ENCODE results near the gene PM20D1. TPM values are rescaled to one million over a fixed set of nuclear protein-coding genes. Genes with fewer than 3 reads are reported as not detected.

The PM20D1 gene
- total and polyA plus RNA-seq, 2 donors (not counting 1 experiment from before 2014, with no cell fraction given) = 2.0 to 3.3 TPM

DNA sequence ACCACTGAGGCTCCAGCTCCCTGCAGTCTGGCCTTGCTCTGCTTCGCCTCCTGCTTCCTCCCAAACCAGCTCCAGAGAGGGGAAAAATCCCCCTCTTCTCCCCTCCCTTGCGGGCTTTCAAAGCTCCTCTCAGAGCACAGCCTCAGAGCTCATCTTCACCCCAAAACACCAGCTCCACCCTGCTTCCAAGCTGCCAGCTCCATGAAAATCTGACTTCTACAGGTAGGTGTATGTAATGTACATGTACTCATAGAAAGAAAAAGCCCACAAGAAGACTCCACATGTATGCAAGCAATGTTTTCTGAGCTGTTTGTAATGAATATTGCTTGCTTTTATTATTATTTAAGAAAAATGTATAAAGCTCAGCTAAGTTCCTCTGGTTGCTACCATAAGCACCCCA is 45.3 kb downstream of the PM20D1 start:
- TF ChIP-seq, protein P1, sequence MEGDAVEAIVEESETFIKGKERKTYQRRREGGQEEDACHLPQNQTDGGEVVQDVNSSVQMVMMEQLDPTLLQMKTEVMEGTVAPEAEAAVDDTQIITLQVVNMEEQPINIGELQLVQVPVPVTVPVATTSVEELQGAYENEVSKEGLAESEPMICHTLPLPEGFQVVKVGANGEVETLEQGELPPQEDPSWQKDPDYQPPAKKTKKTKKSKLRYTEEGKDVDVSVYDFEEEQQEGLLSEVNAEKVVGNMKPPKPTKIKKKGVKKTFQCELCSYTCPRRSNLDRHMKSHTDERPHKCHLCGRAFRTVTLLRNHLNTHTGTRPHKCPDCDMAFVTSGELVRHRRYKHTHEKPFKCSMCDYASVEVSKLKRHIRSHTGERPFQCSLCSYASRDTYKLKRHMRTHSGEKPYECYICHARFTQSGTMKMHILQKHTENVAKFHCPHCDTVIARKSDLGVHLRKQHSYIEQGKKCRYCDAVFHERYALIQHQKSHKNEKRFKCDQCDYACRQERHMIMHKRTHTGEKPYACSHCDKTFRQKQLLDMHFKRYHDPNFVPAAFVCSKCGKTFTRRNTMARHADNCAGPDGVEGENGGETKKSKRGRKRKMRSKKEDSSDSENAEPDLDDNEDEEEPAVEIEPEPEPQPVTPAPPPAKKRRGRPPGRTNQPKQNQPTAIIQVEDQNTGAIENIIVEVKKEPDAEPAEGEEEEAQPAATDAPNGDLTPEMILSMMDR (IDR thresholded peaks at IDR 0.05) = no peak
- no peak for TF ChIP-seq EZH2 (IDR thresholded peaks at IDR 0.05; ENCODE audit: borderline replicate concordance, insufficient read depth, low read depth, low read length, poor library complexity, severe bottlenecking)
- CTCF ChIA-PET = interaction anchor here (1.1 to 3.0 kb wide), 6 partner anchors 12 to 173 kb away, joined by 3 to 22 read pairs (median 6); partner anchors contain the start of gene PM20D1
- no peaks in the 10 kb centered on the region for H3K27me3 ChIP-seq (replicated peaks in 1 of 4; ENCODE audit: control extremely low read depth in 1 of 4, control insufficient read depth in 3 of 4, insufficient read depth in 4 of 4, low read length in 3 of 4)
- H3K9me3 ChIP-seq (ENCODE audit: control extremely low read depth in 1 of 3, control insufficient read depth in 2 of 3, insufficient read depth in 1 of 3, low read length in 2 of 3) = no peaks in the 10 kb centered on the region
- DNase-seq (no peak), ATAC-seq (ENCODE audit: low read depth) (no peak)
- no peaks in the 10 kb centered on the region for H3K27me3 Mint-ChIP-seq
- no peak overlapping the region for H3K4me2 ChIP-seq (replicated peaks; ENCODE audit: low read depth, low read length, poor library complexity, severe bottlenecking)
- H3K27ac Mint-ChIP-seq = no peak overlapping the region
- no peak overlapping the region for H3K4me3 Mint-ChIP-seq
- peaks cover 8% of the 10 kb centered on the region for H4K20me1 ChIP-seq (ENCODE audit: control insufficient read depth, insufficient read depth, low read length, poor library complexity, severe bottlenecking)
- H3K9me3 Mint-ChIP-seq (ENCODE audit: insufficient read depth) = no peaks in the 10 kb centered on the region
- H3K4me1 Mint-ChIP-seq = peaks cover 49% of the 10 kb centered on the region
- no peak overlapping the region for H3K9ac ChIP-seq (ENCODE audit: low read length)
- peaks cover 28 to 31% of the 10 kb centered on the region in 2 donors for H3K4me1 ChIP-seq (ENCODE audit: control insufficient read depth in 2 of 2, insufficient read depth in 2 of 2, low read length in 2 of 2)
- H3K79me2 ChIP-seq (ENCODE audit: control insufficient read depth, insufficient read depth, low read length) = peaks cover 31% of the 10 kb centered on the region
- H3K4me3 ChIP-seq (ENCODE audit: control extremely low read depth in 1 of 5, extremely low read depth in 1 of 5, insufficient read depth in 1 of 5, low read depth in 2 of 5, low read length in 4 of 5) = no peak overlapping the region
- intact Hi-C loops (cut with micrococcal nuclease) = no loop called here
- H3K27ac ChIP-seq (ENCODE audit: low read length in 2 of 2) = no peak overlapping the region
- 100% methylated on average over 1 of the region's 2 CpGs for WGBS (ENCODE audit: insufficient coverage)
- POLR2A ChIA-PET = no interaction called here
- no peak overlapping the region for H2AFZ ChIP-seq (ENCODE audit: insufficient read depth, low read depth, low read length, poor library complexity, severe bottlenecking)
- H3K36me3 ChIP-seq (replicated peaks in 1 of 2; ENCODE audit: control extremely low read depth in 1 of 2, control insufficient read depth in 1 of 2, extremely low read depth in 1 of 2, insufficient read depth in 2 of 2, low read length in 1 of 2) = peaks cover 0 to 20% of the 10 kb centered on the region in 2 experiments

DNA sequence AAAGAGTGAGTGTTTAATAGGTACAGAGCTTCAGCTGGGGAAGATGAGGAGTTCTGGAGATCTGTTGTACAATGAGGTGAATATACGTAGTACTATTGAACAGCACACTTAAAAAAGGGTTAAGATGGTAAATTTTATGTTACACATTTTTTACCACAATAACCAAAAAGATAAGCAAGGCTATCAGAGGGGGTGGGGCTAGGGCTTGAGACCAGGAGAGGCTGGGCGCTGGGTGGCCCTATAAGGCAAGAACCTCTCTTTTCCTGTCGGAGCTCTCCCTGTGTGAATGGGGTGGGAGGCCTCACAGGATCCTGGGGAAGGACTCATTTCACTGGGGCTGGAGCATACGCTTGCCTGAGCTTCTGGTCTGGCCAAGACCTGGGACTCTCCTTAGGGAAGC is 45.9 kb downstream of the PM20D1 start:
- TF ChIP-seq, protein P1 (IDR thresholded peaks at IDR 0.05) = no peak
- TF ChIP-seq EZH2 (IDR thresholded peaks at IDR 0.05; ENCODE audit: borderline replicate concordance, insufficient read depth, low read depth, low read length, poor library complexity, severe bottlenecking) = no peak
- no peak for ATAC-seq (ENCODE audit: low read depth)
- ChIA-PET CTCF (interaction anchor here (1.1 to 3.0 kb wide), 5 partner anchors 11 to 174 kb away, joined by 3 to 22 read pairs (median 7); partner anchors contain the start of gene PM20D1), POLR2A (no interaction called here)
- peaks cover 43% of the 10 kb centered on the region for H3K4me1 Mint-ChIP-seq
- no peaks in the 10 kb centered on the region for H3K27me3 ChIP-seq (replicated peaks in 1 of 4; ENCODE audit: control extremely low read depth in 1 of 4, control insufficient read depth in 3 of 4, insufficient read depth in 4 of 4, low read length in 3 of 4)
- H3K4me3 Mint-ChIP-seq = no peak overlapping the region
- peaks cover 22 to 25% of the 10 kb centered on the region in 2 donors for H3K4me1 ChIP-seq (ENCODE audit: control insufficient read depth in 2 of 2, insufficient read depth in 2 of 2, low read length in 2 of 2)
- H3K27ac ChIP-seq (ENCODE audit: low read length in 2 of 2) = no peak overlapping the region
- no peaks in the 10 kb centered on the region for H3K9me3 Mint-ChIP-seq (ENCODE audit: insufficient read depth)
- no peak overlapping the region for H3K27ac Mint-ChIP-seq
- no peak overlapping the region for H3K9ac ChIP-seq (ENCODE audit: low read length)
- H2AFZ ChIP-seq (ENCODE audit: insufficient read depth, low read depth, low read length, poor library complexity, severe bottlenecking) = no peak overlapping the region
- 72% methylated on average over 2 of the region's 4 CpGs for WGBS (ENCODE audit: insufficient coverage)
- peaks cover 0 to 20% of the 10 kb centered on the region in 2 experiments for H3K36me3 ChIP-seq (replicated peaks in 1 of 2; ENCODE audit: control extremely low read depth in 1 of 2, control insufficient read depth in 1 of 2, extremely low read depth in 1 of 2, insufficient read depth in 2 of 2, low read length in 1 of 2)
- intact Hi-C loops (cut with micrococcal nuclease) = no loop called here
- no peaks in the 10 kb centered on the region for H3K27me3 Mint-ChIP-seq
- H3K9me3 ChIP-seq (ENCODE audit: control extremely low read depth in 1 of 3, control insufficient read depth in 2 of 3, insufficient read depth in 1 of 3, low read length in 2 of 3) = no peaks in the 10 kb centered on the region
- no peak for DNase-seq
- H3K4me2 ChIP-seq (replicated peaks; ENCODE audit: low read depth, low read length, poor library complexity, severe bottlenecking) = no peak overlapping the region
- no peak overlapping the region for H3K4me3 ChIP-seq (ENCODE audit: control extremely low read depth in 1 of 5, extremely low read depth in 1 of 5, insufficient read depth in 1 of 5, low read depth in 2 of 5, low read length in 4 of 5)
- H3K79me2 ChIP-seq (ENCODE audit: control insufficient read depth, insufficient read depth, low read length) = peaks cover 25% of the 10 kb centered on the region
- peaks cover 8% of the 10 kb centered on the region for H4K20me1 ChIP-seq (ENCODE audit: control insufficient read depth, insufficient read depth, low read length, poor library complexity, severe bottlenecking)
